Measurements from ENCODE around the gene KCNQ4. TPM values are rescaled to one million over a fixed set of nuclear protein-coding genes. Genes with fewer than 3 reads are reported as not detected.

The KCNQ4 gene
- total RNA-seq, 2 experiments from 2014 or later: 0.64 to 0.82 TPM

DNA sequence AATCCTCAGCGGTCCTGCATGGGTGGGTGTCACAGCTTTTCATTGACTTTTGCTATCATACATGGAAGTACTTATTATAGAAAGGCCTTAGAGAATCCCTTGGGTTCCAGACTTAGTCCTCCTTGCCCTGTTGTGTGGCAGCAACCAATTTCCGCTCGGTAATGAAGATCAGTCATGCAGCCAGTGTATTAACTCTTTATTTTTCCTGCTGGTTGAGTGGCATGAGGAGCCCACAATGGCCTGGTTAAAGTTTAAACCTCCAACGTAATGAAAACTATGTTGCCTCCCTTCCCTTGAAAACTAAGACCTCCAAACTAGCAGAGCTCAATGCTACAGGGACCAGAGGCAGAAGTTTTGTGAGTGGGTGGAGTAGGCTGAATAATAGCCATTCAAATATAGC, 58.6 kb downstream of the KCNQ4 start:
- H3K36me3 Mint-ChIP-seq: no peaks in the 10 kb centered on the region

DNA sequence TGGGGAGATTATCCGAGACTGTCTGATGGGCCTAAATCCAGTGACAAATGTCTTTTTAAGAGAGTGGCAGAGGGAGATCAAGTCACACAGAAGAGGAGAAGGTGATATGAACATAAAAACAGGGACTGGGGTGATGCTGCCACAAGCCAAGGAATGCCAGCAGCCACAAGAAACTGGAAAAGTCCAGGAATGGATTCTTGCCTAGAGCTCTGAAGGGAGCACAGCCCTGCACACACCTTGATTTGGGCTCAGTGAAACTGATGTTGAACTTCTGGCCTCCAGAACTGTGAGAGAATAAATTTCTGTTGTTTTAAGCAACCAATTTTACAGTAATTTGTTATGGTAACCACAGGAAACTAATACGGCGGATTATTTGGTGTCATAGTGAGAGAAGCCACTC, 59.1 kb downstream of the KCNQ4 start:
- Mint-ChIP-seq H3K36me3 (no peaks in the 10 kb centered on the region), H3K4me1 (peaks cover 31% of the 10 kb centered on the region), H3K27ac (no peak overlapping the region), H3K9me3 (peaks cover 4% of the 10 kb centered on the region), H3K27me3 (no peaks in the 10 kb centered on the region), H3K4me3 (no peak overlapping the region)
- no peak for DNase-seq

More for the DNA sequence above, 58.6 kb downstream of the KCNQ4 start:
- DNase-seq: no peak
- no peak overlapping the region for H3K27ac Mint-ChIP-seq
- peaks cover 31% of the 10 kb centered on the region for H3K4me1 Mint-ChIP-seq
- H3K4me3 Mint-ChIP-seq: no peak overlapping the region
- H3K27me3 Mint-ChIP-seq: no peaks in the 10 kb centered on the region
- peaks cover 4% of the 10 kb centered on the region for H3K9me3 Mint-ChIP-seq

DNA sequence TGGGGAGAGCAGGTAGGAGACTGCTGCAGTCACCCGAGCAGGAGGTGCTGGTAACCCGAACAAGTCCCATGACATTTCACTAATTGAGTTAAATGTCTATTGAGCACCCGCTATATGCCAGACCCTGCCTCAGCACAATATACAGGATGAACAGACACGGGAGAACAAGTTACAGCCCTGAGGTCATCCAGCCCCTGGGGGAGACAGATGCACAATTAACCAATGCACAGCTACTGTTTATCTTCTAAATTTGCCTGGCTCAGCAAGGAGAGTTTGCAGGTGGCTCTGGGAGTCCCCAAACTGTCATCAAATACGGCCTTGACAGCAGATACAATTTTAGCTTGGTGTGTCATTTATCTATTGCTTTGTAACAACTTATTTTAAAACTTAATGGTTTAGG, 60.5 kb downstream of the KCNQ4 start:
- peaks cover 4% of the 10 kb centered on the region for H3K9me3 Mint-ChIP-seq
- H3K27me3 Mint-ChIP-seq: no peaks in the 10 kb centered on the region
- H3K27ac Mint-ChIP-seq: no peak overlapping the region
- peaks cover 30% of the 10 kb centered on the region for H3K4me1 Mint-ChIP-seq
- DNase-seq: no peak
- no peaks in the 10 kb centered on the region for H3K36me3 Mint-ChIP-seq
- no peak overlapping the region for H3K4me3 Mint-ChIP-seq

DNA sequence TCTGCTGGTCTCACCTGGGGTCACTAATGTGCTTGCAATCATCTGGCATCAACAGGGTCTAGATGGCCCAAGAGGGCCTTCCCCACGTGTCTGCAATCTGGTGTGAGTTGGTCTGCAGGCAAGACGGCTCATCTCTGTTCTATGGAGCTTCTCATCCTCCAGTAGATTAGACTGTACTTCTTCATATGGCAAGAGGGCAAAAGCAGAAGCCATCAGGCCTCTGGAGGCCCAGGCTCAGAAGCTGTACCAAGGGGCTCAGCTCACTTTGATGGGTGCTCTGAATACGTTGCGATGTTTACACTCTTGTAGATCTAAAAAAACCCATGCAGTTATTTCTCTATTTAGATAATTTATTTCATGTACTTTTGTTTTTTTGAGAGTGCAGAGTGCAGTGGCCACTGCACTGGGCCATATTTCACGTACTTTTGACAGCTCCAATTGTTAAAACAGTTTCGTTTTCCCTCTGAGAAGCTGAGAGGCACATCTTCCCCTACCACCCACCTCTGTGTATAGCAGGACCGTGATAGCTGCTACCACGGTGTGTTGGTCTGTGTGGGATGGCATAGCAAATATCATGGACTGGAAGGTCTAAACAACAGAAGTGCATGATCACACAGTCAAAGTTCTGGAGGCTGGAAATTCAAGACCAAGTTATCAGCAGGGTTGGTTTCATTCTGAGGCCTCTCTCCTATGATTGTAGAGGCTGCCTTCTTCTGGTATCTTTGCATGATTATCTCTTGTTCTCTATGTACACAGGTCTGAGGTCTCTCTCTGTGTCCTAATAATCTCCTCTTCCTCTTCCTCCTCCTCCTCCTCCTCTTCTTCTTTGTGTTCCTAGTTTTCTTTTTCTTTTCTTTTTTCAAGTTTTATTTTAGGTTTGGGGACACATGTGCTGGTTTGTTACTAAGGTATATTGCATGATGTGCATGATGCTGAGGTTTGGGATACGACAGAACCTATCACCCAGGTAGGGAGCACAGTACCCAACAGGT, 61.6 kb downstream of the KCNQ4 start:
- Mint-ChIP-seq H3K4me3 (no peak overlapping the region), H3K27me3 (no peaks in the 10 kb centered on the region), H3K27ac (no peak overlapping the region), H3K36me3 (no peaks in the 10 kb centered on the region), H3K4me1 (peaks cover 26% of the 10 kb centered on the region), H3K9me3 (peaks cover 4% of the 10 kb centered on the region)
- no peak for DNase-seq

GRCh38 chr1:40845895-40846294, 62.3 kb downstream of the KCNQ4 start:
- no peak for DNase-seq
- Mint-ChIP-seq H3K4me1 (peaks cover 19% of the 10 kb centered on the region), H3K4me3 (no peak overlapping the region), H3K27ac (no peak overlapping the region), H3K27me3 (no peaks in the 10 kb centered on the region), H3K9me3 (peaks cover 4% of the 10 kb centered on the region), H3K36me3 (no peaks in the 10 kb centered on the region)

GRCh38 chr1:40847023-40847745, 63.6 kb downstream of the KCNQ4 start:
- Mint-ChIP-seq H3K36me3 (no peaks in the 10 kb centered on the region), H3K9me3 (peaks cover 4% of the 10 kb centered on the region), H3K27ac (no peak overlapping the region), H3K4me3 (no peak overlapping the region), H3K27me3 (no peaks in the 10 kb centered on the region), H3K4me1 (peaks cover 13% of the 10 kb centered on the region)
- DNase-seq: no peak

DNA sequence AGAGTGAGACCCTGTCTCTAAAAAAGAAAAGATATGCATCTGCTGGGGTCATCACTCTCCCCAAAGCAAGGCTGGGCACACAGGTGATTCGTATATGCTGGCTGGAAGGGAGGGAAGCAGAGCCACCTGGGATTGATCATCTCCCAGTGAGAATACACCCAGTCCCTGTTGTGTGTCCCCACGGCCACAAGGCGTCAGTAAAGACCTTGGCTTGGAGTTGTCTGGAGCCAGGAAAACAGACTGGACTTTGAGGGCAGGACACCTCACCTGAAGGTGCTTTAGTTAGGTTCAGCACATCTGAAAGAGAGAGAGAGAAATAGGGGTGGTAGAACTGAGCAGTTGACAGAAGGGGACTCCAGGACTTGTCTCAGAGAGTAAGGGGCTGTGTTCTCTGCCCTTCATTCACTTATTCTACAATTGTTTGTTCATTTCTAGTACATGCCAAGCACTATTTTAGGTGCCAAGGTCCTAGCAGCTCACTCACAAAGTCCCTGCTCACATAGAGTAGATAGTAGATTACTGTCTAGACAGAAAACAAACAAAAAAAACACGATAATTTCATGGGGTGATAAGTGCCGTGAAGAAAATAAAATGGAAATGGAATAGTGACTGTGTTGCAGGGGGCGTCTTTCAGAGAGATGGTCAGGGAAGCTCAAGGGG, 65.1 kb downstream of the KCNQ4 start:
- Mint-ChIP-seq H3K27ac (no peak overlapping the region), H3K4me1 (peaks cover 13% of the 10 kb centered on the region), H3K36me3 (no peaks in the 10 kb centered on the region), H3K4me3 (no peak overlapping the region), H3K27me3 (no peaks in the 10 kb centered on the region), H3K9me3 (no peaks in the 10 kb centered on the region)
- no peak for DNase-seq

DNA sequence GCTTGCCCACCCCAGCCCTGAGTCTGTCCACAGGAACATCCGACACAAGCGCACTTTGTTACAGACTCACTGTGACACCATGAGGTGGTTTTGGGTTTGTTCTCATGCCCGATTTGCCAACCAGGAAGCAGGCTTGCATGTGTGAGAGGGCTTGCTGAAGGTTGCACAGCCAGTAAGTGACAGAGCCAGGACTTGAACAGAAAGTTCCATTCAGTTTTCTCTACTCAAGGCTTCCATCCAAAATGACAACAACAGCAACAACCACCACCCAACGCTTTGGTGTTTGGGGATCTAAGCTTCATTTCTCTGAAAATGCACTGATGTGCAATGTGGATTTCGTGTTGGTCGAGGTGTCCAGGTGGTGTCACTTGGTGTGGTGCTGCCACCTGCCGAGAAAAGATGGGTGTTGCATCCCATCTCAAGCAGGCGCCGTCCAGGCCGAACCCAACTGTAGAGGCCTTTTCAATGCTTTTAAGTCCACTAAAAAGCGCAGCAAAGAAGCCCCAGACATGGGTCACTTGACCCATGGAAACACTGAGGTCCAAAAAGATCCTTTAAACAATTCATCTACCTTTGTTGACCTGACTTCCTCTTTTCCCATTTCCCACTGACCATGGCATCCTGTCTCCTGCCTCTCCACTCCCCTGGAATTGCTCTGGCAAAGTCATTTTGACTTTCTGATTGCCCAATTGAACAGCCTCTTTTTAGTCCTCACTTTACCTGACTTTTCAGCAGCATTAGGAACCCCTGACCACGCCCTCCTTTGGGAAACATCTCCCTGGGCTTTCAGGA, 66.4 kb downstream of the KCNQ4 start:
- Mint-ChIP-seq H3K9me3 (no peaks in the 10 kb centered on the region), H3K4me1 (peaks cover 10% of the 10 kb centered on the region), H3K27ac (no peak overlapping the region), H3K36me3 (no peaks in the 10 kb centered on the region), H3K4me3 (no peak overlapping the region), H3K27me3 (no peaks in the 10 kb centered on the region)
- DNase-seq: peak; percentile 73

- Mint-ChIP-seq H3K36me3 (no peaks in the 10 kb centered on the region), H3K9me3 (no peaks in the 10 kb centered on the region), H3K4me1 (peaks cover 5% of the 10 kb centered on the region), H3K27ac (no peak overlapping the region), H3K27me3 (no peaks in the 10 kb centered on the region), H3K4me3 (no peak overlapping the region)
- DNase-seq: no peak
Observed at GRCh38 chr1:40851643-40852042, 68.1 kb downstream of the KCNQ4 start.

DNA sequence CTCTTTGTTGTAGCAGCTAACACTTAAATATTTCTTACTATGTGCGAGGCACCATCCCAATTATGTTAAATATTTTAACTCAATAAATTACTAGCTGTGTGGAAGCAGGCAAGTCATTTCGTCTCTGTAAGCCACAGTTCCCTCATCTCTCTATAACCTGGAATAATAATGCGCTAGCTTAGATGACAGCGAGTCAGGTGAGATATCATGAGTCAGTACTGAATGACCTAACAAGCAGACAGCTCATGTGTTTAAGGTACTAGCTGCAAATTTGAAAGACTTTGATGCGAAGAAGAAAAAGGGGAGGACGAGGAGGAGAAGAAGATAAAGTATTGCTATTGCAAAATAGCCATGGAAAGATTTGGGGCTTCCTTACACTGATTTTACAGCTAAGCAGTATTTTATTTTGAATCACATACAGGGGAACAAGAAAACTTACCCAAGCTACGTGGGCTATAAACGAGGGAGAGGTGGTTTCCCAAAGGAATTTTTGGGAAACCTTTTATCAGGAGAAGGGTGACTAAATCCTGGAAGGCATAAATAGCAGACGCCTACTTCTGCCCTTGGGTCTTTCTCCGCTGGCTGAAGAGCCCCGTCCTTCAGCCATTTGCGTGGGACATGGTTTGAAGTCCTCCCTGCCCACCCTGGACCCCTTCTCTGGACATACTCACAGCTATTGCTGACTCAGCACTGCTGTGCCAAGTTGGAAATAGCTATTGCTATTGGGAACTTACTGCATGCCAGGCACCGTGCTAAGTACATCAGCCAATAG, 69.7 kb downstream of the KCNQ4 start:
- Mint-ChIP-seq H3K36me3 (no peaks in the 10 kb centered on the region), H3K27me3 (no peaks in the 10 kb centered on the region), H3K9me3 (no peaks in the 10 kb centered on the region), H3K4me1 (peaks cover 5% of the 10 kb centered on the region), H3K27ac (no peak overlapping the region), H3K4me3 (no peak overlapping the region)
- no peak for DNase-seq

DNA sequence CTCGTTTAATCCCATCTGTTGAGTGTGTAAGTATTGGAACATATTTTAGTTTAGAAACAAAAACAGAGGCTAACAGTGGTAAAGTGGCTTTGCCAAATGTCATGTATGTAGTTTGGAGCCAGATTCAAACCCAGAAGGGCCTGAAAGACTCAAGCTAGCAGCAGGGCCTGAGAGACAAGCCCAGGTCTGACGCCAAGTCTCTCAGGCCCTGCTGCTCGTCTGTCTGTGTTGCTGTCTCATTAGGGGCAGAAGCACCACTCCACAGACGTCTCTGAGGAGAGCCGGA, 70.2 kb downstream of the KCNQ4 start:
- no peak overlapping the region for H3K4me3 Mint-ChIP-seq

GRCh38 chr1:40855513-40855912, 71.9 kb downstream of the KCNQ4 start:
- DNase-seq: peak; percentile 27
- Mint-ChIP-seq H3K36me3 (no peaks in the 10 kb centered on the region), H3K27me3 (peaks cover 3% of the 10 kb centered on the region), H3K4me1 (no peaks in the 10 kb centered on the region), H3K4me3 (no peak overlapping the region), H3K9me3 (no peaks in the 10 kb centered on the region), H3K27ac (no peak overlapping the region)

More for the DNA sequence above, 70.2 kb downstream of the KCNQ4 start:
- no peaks in the 10 kb centered on the region for H3K36me3 Mint-ChIP-seq
- H3K27me3 Mint-ChIP-seq: no peaks in the 10 kb centered on the region
- no peak for DNase-seq
- no peaks in the 10 kb centered on the region for H3K9me3 Mint-ChIP-seq
- H3K4me1 Mint-ChIP-seq: peaks cover 5% of the 10 kb centered on the region
- no peak overlapping the region for H3K27ac Mint-ChIP-seq

DNA sequence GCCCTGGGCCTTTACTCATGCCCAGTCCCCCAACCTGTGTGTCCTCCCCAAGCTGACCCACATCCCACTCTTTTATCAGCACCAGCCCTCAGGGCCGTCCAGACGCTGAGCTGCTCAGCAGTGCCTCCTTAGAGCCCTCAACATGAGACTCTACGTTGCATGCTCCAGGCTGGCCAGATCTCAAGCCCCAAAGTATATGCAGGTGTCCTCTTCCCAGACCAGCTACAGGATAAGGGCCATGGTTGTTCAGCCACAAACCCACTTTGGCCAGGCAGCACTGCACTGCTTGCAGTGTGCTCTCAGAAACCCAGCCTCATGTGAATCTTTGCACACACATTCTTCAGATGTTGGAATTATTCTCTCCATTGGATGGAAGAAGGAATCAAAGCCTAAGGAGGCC, 72.5 kb downstream of the KCNQ4 start:
- Mint-ChIP-seq H3K27me3 (peaks cover 9% of the 10 kb centered on the region), H3K4me1 (peaks cover 4% of the 10 kb centered on the region), H3K9me3 (no peaks in the 10 kb centered on the region), H3K27ac (no peak overlapping the region), H3K36me3 (no peaks in the 10 kb centered on the region), H3K4me3 (no peak overlapping the region)
- no peak for DNase-seq

DNA sequence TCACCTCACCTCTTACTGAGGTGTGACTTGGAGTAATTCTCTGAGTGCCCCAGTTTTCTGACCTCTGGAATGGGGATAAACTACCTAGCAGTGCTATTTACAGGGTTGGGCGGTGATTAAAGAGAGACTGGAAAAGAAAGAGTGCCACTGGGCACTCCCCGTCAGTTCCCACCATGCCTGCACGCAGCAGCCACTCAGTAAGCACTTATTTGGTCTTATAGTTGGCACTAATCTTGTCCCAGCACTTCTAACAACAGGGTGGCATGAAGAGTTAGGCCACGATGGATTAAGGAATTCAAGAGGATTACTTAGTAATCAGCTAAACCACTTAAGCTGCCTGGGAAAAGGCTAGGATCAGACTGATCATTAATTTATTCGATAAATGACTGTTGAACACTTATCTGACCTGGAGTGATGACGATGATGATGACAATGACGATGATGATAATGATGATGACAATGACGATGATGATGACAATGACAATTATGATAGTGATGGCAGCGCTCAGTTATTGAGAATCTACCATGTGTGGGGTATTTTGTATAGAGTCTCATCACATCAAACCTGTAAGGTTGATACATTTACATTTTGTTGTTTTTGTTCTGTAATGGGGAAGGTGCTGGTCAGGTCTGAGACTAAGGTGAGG, 73.2 kb downstream of the KCNQ4 start:
- Mint-ChIP-seq H3K36me3 (no peaks in the 10 kb centered on the region), H3K4me3 (no peak overlapping the region), H3K27me3 (peaks cover 9% of the 10 kb centered on the region), H3K4me1 (peaks cover 5% of the 10 kb centered on the region), H3K27ac (no peak overlapping the region), H3K9me3 (no peaks in the 10 kb centered on the region)
- no peak for DNase-seq

Measured in activated naive CD8-positive, alpha-beta T cell treated with anti-CD3 and anti-CD28 coated beads for 36 hours (primary cell).